Measurements from ENCODE around the gene FAM50A.

Gene FAM50A

DNA sequence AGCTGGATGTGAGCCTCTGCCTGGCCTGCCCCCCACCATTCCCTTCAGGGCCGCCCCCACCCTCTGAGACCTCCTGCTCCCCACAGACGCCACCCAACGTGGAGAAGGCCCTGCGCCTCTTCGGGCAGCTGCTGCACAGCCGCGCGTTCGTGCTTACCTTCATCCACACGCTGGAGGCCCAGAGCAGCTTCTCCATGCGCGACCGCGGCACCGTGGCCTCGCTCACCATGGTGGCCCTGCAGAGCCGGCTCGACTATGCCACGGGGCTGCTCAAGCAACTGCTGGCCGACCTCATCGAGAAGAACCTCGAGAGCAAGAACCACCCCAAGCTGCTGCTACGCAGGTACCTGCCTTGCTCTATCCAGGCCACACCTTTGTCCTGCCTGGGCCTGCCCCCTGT lies 24.3 kb downstream of the FAM50A start:
- no peak for DNase-seq

DNA sequence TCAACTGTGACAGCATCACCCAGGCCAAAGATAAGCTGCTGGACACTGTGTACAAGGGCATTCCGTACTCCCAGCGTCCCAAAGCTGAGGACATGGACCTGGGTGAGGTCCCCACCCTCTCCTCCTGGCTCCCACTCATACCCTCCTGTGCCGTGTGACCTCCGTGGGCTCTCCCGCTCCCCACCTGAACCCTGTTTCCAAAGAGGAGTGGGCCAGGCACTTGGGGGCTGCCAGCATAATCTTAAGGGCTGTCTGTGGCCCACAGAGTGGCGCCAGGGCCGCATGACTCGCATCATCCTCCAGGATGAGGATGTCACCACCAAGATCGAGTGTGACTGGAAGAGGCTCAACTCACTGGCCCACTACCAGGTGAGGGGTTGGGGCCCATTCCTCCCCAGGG lies 25.2 kb downstream of the FAM50A start:
- DNase-seq: no peak

DNA sequence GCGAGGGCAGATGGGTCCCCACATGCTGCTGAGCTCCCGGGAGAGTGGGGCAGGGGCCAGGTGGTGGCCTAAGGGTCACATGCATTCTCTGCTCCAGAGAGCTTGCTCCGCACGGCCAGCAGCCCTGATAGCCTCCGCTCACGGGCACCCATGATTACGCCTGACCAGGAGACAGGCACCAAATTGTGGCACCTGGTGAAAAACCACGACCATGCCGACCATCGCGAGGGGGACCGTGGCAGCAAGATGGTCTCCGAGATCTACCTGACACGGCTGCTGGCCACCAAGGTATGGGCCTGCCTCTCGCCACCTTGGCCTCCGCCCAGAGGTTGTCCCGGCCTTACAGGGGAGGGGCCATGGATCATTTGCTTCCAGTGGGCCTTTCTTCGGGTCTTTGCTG lies 25.9 kb downstream of the FAM50A start:
- DNase-seq: no peak

DNA sequence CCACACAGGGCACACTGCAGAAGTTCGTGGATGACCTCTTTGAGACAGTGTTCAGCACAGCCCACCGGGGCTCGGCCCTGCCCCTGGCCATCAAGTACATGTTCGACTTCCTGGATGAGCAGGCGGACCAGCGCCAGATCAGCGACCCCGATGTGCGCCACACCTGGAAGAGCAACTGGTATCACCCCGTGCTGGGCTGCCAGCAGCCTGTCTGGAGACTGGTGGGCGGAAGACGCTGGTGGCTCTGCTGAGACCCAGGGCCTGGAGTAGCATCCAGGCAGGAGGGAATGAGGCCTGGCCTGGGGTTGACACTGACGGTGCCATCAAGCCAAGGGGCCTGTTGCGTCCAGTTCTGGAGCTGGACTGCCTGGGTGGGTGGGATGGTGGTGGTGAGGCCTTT lies 26.5 kb downstream of the FAM50A start:
- DNase-seq: no peak

DNA sequence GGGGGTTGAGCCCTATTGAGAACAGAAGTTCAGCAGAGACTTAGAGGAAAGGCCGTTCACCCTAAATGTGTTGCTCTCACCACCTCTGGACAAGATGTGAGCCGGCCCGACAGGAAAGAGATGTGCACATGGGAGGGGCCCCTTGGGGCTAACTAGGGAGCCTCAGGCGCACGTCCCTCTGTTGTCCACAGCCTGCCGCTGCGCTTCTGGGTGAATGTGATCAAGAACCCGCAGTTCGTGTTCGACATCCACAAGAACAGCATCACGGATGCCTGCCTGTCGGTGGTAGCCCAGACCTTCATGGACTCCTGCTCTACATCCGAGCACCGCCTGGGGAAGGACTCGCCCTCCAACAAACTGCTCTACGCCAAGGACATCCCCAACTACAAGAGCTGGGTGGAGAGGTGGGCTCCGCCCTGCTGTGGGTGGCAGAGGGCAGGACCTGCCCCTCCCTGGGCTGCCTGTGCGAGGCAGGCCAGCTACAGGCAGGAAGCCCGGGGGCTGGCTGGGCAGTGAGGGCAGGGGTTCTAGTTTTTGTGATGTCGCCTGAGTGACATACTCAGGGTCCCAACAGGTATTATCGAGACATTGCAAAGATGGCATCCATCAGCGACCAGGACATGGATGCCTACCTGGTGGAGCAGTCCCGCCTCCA lies 27.1 kb downstream of the FAM50A start:
- no peak for DNase-seq

DNA sequence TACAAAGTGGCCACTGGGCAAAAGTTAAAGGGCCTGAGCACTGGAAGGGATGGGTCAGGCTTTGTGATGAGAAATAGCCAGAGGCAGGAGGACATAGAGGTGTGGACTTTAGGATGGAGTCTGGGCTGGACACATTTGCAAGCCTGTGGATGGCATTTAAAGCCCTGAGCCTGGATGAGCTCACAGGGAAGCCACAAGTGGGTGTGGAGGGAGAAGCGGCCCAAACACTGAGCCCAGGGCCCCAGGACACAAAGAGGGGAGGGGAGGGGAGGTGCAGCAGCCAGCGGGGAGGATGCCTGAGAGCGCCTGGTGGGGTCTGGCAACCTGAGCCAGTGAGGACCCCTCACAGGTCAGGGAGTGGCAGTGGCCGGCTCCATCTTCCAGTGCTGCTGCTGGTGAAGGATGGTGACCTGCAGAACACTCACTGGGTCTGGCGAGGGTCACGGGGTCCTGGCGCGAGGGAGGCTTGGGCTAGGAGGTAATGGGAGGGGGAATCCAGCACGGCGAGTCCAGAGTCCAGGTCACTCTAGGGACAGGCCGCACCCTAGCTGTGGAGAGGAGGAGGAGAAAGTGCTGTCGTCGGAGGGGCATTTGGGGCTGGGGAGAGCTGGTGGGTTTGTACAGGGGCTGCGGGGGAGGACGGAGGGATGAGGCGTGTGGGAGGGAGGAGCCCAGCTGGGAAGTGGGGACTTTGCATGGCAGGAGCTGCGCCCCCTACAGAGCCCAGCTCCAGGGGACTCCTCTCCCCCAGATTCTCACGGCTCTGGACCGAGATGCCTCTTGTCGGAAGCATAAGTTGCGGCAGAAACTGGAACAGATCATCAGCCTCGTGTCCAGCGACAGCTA lies 28.1 kb downstream of the FAM50A start:
- no peak for DNase-seq

DNA sequence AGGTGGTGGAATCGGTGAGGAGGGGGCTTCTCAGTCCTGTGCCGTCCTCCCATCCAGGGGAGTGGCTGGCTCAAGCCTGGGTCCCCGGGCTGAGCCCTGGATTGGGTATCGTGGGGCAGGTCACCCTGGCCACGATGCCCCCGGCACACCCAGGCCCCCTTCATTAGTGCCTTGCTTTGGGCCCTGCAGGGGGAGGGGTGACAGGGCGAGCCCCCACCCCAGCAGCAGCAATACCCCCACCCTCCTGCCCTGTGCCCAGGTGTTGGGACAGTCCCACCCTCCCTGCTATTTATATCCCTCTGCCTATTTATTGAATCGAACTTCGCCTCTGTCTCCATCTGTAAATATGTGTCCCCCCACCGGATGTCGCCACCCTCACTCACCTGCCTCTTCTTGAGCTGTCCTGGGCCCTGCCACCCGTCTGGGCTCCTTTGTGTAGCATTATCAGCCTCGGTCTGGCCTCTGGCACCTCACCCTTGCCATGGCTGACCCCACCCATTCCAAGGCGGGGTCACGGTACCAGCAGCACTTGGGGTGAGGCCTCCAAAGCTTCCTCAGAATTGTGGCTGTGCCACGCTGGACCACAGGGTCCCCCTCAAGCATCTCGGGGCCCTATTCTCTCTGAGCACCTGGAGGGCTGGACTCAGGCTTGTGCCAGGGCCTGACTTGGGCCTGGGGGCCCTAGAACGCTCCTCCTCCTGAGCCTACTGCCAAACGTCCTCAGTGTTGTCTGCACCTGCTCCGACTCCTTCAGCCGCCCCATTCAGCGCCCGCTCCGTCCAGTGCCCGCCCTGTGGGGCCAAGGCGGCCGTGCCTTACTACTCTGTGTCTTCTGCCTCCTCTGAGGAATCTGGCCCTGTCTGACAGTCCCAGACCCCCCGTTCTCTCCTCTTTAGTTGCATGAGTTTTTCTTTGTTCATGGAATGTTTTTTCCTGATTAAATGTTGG lies 29.0 kb downstream of the FAM50A start:
- no peak for DNase-seq

DNA sequence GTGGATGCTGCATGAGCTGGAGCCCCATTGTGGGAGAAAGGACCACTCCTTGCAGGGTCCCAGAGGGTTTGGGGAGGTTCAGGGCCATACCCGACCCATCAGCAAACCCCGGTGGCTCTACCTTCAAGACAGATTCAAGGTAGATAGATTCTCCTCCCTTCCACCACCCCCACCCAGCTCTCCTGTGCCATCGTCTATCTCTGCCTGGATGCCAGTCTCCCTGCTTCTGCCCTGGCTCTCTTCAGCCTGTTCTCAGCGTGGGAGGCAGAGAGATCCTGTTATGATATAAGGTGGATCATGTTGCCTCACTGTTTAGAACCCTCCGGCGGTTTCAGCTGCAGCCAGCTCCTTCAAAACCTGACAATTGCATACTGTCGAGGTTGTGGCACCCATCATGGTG lies 29.7 kb downstream of the FAM50A start:
- no peak for DNase-seq

DNA sequence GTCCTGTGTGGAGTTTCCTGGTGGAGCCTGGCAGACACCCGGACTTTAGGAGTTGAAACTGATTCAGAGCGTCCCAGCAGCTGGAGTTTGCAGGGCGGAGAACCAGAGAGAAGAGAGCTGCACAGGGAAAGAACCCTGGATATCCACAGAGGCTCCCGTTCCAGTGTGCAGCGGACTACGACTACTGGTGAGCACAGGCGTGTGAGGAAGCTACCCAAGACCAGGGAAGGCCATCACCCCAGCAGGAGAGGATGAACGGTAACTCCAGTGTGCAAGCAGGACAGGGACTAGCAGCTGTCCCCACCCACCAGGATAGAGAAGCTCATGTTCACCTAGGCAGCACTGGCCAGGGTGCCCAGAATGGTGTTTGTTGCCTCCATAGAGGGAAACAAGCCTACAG lies 32.9 kb downstream of the FAM50A start:
- DNase-seq: no peak

DNA sequence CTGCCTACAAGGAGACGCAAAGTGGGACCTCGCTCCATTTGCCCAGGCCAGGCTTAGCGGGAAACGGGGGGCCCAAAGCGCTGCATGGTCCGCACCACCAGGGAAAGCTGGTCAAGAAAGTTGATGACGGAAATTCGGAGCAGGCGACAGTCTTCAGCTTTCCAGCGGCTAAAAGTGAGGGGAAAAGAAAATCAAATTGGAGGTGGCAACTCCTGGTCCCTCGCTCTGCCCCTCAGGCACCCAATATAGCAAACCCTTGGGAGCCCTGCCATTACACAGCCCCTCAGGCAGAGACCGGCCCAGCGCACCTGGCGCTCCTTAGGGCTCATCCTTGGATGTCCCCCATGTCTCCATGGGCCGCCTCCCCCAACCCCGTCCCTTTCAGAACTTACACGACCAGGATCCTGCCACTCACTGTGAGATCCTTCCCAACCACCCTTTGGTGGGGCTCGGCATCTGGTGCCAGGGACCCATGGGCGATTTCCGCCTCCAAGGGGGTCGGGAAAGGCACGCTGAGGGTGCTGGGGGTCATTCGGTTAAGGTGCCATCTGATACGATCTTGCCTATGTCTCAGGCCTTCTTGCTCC lies 34.0 kb downstream of the FAM50A start:
- DNase-seq: no peak

DNA sequence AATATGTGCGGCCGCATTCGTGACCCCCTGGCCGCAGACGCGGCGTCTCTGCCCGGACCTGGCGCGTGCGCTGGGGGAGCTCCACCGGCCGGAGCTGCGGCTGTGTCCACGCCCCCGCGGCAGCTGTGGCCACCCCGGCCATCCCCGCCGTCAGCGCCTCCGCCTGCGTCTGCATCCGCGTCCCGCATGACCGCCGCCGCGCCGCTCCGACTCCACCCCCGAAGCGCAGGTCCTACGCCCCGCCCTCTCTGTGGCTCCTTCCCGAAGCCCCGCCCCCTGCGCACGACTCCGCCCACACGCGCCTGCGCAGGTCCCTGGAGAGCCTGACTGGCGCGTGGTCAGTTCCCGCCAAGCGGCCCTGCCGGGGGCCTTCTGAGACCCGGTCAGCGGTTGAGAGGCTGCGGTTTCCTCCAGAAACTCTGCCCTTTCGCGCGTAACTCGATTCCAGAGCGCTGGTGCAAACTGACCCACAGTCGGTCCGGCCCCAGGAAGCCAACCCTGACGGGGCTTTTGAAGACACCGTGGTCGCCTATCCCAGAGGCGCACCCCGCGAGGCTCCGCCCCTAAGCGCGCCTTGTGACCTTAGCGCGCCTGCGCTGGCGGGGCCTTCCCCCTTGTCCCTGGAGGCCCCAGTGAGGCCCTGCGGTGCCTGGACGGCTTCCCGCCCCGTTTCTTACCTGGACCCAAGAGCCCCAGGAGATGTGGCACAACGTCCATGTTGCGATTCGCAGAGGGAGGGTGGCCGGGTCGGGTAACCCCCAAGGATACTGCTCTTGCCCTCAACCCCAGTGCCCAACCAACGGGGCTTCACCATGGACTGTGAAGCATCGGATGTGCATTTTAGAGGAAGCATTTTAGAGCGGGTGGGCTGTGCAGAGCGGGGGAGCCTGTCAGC lies 35.0 kb downstream of the FAM50A start, which contains the start of gene LAGE3:
Gene LAGE3 (minus strand): TSS at position 554 of the 895 bp plus-strand sequence. CDS start 366 bp downstream, at position 188.
- peak; percentile 91 for DNase-seq

DNA sequence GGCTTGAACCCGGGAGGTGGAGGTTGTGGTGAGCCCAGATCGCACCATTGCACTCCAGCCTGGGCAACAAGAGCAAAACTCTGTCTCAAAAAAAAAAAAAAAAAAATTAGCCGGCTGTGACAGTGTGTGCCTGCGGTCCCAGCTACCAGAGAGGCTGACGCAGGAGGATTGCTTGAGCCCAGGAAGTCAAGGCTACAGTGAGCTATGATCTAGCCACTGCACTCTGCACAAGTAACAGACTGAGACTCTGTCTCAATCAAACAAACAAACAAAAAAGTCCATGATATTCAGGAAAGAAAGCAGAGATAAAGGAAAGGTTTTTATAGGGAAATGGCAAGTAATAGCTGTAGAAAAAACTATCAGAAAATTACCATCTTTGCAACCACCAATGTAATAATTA lies 37.3 kb downstream of the FAM50A start:
- DNase-seq: no peak

DNA sequence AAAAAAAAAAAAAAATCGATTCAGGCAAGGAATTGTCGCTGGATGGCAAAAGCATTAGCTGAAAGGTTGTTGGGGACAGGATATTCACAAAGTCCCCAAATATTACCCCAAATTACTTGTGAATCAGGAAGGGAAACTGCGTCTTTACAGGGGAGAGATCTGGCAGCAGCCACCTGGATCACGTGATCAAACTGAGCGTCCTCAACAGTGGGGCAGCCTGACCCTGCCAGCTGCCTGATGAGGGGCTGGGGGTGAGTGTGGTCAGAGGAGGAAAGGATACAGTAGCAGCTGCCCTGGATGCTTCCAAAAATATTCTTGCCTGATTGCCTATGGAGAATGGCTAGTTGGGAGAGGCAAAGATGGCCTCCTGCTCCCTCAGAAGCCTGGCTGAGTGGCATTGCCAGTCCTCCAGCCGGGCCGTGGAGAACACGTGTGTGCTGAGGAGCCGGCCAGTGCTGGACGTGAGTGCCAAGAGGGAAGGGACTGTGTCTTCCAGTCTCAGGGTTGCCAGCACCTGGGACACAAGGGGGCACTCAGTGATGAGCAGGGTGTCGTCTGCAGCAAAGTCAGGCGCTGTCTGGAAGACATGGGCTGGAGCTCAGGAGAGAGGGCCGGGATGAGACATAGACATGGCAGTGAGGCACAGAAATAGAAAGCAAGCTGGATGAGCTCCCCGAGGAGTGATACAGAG lies 38.1 kb downstream of the FAM50A start:
- DNase-seq: peak; percentile 11

DNA sequence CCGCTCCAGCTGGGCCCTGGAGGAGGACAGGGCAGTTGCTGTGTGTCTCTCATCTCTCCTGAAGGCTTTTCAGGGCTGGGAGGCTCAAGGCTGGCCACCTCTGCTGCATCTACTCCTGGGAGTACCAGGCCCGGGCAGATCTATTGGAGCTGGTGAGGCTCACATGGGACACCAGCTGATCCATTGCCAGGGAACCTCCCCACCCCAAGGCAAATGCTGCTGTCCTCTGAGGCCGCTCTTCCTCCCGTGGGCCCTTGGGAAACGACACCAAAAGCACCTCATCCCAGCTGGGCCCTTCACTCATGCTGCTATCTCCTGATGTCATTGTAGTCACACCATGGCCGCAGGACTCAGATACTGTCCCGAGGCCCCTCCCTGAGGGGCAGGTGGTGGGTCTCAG lies 38.8 kb downstream of the FAM50A start:
- DNase-seq: no peak

DNA sequence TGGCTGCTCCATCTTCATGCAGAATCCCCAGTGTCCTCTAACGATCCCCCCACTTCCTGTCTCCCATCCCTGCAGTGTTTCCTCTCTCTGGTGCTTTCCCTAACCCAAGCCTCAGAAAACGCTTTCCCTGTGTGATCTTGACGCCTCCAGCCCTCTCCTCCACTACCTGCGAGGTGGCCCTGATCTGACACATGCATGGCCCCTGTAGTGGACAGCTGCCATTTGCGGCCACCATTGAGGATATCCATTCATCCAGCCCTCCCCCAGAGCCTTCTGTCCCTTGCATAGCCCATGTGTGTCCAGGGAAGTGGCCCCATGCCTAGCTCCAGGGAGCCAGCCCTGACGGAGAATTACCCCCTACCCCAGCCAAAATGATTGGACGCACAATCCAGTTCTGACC lies 39.4 kb downstream of the FAM50A start:
- no peak for DNase-seq

DNA sequence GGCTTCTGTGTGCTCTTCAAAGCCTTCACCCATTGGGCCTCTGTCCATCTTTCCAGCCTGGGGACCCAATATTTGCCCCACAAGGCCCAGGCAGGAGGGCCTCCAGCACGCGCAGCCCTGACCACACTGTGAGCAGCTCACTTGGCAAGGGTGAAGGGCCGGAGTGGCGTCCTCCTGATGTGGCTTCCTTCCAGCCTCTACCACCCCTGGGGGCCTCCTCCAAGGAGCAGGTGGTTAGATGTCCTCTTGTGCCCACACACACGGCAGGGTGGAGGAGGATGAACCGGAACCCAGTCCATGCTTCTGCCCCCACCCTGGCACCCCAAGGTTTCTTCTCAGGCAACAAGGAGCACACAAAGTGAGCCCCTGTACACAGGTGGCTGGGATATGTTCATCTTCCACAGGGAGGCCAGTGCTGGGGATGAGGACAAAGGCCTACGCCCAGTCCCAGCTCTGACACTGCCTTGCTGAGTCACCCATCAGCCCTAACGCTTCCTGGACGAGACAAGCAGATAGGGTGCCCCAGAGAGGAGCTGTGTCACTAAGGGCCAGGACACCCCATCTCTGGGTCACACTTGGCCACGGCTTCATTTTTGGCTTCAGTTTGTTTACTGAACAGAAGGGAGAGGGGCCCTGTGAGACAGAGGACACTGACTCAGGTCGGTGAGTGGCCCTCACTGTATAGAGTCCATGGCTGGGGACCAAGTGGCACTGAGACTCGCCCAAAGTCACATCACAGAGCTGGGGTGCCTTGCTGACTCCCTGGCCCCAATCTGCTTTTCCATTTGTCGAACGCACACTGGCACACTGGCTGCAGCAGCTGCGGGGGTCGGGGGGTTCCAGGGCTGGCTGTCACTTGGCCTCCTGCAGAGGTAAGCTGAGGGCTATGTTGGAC lies 40.6 kb downstream of the FAM50A start:
- DNase-seq: no peak

DNA sequence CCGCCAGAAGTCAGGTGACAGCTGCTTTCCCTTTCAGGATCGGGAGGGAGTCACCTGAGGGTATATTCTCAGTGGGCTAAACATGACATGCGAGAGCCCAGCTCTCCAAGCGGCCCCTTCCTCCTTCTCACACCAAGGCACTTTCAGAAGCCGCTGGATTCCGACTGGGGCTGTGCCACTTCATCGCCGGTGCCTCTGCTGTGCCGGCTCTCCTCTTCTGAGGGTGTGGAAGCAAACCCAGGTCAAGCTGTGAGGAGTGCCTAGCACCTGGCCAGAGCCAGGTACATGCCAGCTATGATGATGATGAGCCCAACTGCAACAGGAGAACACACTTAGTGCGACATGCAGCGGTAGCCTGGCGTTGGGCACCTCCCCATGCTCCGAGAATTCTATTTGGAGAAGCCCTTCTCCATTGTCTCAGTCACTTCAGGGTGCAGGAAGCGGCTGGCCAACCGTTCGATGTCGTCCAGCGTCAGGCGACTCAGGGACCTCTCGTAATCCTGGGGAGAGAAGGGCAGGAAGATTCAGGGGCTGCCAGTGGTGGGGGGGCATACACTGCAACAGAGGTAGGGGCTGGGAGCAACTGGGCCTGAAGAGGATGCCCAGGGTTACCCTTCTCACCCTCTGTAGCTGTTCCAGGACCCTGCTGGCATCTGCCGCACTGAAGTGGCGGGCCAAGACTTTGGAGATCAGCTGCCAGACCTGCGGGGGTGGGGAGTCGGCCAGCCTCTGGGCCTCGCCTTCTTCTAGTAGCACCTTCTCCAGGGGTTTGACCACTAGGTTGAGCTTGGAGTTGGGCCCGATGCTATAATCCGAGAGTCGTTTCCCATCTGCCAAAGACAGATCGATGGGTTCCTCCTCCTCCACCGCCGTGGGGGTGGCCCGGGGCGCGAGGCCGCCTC lies 41.5 kb downstream of the FAM50A start:
- no peak for DNase-seq

DNA sequence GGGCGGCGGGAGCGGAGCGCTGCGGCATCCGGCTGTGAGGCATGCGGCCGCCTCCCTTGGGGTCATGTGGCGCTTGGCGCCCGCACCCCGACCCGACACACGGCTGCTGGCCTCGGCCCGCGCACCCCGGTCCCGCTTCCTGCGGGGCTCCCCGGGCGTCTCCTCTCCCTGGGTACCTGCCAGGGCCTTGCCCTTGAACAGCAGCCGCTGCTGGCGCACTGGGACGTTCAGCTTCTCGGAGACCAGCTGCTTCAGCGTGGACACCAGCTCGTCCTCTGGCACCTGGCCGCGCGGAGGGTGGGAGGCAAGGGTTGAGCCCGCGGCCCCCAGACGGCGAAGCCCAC lies 42.1 kb downstream of the FAM50A start:
- DNase-seq: peak; percentile 29
